COLO668 (cell line): Measurements from ENCODE around the gene ZNF792.
"Not testable (repeated sequence)": the region's sequence is repeated elsewhere in the genome, so short reads cannot be mapped to it uniquely, and the experiment has no call there.

ENCODE experiments used
- DNase-seq: peaks from one replicate; lab custom pipeline; 2025; ENCODE audit not compliant: unreplicated experiment; lab: John Stamatoyannopoulos, UW

The ZNF792 gene

GRCh38 chr19:34926361-34926684, 37.7 kb downstream of the ZNF792 start:
- DNase-seq: no peak

DNA sequence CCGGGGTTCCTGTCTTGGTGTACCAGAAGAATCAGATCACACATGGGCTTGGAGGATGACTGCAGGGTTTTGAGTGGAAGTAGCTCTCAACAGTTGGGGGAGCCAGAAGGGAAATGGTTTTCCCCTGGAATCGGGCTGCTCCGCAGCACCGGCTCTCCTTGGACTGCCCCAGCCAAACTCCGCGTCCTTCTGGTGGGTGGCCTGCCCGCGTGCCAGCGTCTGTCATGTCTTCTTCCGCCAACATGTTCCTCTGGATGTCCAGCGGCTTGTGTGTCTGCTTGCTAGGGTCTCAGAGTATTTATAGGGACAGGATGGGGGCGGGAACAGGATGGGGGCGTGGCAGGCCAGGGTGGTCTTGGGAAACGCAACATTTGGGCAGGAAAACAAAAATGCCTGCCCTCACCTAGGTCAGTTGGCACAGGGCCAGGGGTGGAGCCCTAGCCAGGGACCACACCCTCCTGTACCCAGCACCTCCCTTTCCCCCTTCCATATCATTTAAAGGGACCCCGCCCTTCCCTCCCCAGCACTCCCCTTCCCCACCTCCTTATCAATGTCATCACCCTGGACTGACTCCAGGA, 38.7 kb downstream of the ZNF792 start:
- no peak for DNase-seq

- peak; percentile 38 for DNase-seq
Observed at GRCh38 chr19:34920090-34920786, 43.8 kb downstream of the ZNF792 start.

DNA sequence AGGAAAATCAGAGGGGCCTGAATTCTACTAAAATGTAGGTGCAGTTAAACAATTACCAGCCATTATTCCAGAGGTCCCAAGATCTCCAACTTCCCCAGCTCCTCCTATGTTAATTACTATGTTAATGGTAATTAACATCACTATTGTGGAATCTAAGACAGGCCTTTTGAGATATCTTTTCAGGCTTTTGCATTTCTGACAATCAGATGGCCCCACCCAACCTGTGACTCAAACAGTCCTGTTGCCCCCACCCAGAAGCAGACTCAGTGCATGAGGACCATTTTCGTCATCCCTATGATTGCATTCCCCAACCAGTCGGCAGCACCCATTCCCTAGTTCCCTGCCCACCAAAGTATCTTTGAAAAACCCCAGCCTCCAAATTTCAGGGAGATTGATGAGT, 45.8 kb downstream of the ZNF792 start:
- no peak for DNase-seq

DNA sequence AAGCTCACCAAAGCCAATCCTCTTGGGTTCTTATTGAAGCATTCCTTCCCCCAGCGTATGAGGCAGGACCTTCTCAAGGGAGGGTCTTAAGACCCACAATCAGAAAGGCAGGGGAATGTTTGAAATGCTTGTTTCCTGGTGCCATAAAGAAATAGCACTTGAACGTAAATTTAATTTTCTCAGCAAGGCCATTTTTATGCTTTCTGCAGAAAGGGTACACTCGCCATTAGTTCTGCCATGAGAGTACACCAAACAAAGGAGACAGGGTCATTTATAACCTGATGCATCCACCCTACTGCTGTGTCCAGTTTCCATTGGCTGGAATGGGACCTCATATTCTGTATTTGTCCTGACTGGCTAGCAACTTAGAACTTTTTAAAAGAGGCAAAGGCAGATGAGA, 46.9 kb downstream of the ZNF792 start:
- not testable (repeated sequence) for DNase-seq

DNA sequence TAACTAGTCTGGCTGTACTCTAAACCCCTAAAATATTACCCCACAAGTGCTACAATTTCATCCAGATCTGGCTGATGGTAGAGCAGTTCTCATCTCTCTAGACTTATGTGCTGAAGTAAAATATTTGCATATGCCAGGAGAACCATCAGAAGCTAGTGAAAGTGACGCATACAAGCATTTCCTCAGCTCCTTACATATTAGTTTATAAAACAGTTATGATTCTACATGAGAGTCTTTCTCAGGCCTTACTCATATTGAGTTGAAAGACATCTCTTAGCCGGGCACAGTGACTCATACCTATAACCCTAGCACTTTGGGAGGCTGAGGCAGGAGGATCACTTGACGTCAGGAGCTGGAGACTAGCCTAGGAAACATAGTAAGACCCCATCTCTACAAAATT, 53.3 kb downstream of the ZNF792 start:
- no peak for DNase-seq
